DMS153 treated with DMSO at 0.1 percent for 48 hours (cell line): ENCODE data around the gene NOC2L.

Source experiments
- DNase-seq: peaks from one replicate; lab custom pipeline; 2025; ENCODE audit not compliant: unreplicated experiment; lab: John Stamatoyannopoulos, UW

NOC2L gene

DNA sequence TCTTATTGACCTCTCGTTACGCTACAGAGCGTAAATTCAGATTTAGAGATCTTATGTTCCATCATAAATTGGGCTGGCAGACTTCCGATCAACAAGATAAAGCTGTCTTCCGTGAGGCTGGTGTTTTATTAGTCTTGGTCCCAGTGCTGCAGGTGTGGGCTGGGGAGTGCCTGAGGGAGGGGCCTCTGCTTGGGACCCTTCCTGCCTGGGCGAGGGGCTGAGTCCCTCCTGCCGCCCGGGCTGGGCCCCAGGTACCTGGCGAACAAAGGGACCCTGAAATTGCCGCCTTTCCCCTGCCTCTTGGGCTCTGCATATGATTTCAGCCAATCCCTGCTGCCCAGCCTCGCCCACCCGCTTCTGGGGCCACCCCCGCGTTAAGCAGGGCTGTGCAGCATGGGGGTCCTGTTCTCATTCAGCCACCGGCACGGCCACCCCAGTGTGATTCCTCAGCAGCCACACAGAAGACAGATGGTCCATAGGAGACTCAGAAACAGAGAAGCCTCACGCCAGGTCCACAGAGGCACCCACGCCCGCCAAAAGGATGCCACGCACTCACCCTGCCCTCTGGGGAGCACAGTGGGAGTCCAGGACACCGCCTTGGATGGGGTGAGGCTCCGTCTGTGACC, 41.5 kb downstream of the NOC2L start:
- no peak for DNase-seq

DNA sequence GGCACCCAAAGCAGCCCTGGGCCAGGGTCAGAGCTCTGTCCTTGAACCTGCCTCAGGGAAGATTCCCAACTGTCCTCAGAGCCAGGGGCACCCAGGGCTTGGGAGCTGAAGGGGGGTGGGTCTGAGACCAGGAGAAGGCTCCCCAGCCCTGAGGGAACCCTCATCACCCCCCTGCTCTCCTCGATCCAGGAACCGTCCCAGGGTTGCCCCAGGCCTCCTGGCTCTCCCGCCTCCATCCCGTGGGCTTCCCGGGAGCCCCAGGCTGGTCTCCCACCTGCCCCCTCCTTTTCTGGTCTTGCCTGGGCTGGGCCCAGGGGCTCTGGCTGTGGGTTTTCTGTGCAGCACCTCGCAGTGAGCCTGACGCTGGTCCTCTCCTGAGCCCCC, 42.0 kb downstream of the NOC2L start:
- no peak for DNase-seq

DNA sequence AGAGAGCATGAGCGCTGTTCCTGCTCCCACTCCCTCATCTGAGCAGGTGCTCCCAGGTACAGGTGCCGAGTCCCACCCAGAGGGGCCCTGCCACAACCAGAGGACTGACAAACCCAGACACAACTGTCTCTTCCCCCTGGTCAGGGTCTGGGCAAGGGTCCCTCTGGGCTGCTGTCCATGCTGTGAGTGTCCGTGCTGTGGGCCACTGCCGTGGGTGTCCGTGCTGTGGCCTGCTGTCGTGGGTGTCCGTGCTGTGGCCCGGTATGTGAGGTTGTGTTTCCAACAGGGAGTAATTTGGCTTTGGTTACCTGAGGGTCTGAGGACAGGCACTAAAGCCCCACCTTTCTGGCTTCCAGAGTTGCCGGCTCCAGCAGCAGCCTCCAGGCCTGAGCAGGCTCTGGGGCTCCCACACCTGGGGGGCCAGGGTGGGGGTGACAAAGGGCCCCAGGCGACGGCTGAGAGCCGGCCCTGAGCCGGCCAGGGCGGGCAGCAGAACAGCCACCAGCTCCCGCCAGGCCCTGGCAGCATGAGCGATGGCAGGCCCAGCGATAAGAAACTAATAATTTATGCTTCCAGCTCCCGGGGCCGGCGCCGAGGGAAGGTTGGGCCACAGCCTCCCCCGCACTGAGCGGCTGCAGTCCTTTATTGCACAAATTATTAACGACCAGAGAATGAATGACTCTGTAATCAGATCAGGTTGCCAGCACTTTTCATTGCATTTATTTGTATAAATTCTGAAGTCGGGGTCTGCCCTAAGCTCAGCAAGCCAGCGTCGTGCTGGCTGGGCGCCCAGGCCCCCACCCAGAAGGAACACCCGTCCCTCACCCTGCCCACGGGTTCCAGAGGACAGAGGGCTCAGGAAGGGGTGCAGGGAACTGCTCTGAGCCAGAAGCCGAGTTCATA, 42.6 kb downstream of the NOC2L start:
- no peak for DNase-seq

DNA sequence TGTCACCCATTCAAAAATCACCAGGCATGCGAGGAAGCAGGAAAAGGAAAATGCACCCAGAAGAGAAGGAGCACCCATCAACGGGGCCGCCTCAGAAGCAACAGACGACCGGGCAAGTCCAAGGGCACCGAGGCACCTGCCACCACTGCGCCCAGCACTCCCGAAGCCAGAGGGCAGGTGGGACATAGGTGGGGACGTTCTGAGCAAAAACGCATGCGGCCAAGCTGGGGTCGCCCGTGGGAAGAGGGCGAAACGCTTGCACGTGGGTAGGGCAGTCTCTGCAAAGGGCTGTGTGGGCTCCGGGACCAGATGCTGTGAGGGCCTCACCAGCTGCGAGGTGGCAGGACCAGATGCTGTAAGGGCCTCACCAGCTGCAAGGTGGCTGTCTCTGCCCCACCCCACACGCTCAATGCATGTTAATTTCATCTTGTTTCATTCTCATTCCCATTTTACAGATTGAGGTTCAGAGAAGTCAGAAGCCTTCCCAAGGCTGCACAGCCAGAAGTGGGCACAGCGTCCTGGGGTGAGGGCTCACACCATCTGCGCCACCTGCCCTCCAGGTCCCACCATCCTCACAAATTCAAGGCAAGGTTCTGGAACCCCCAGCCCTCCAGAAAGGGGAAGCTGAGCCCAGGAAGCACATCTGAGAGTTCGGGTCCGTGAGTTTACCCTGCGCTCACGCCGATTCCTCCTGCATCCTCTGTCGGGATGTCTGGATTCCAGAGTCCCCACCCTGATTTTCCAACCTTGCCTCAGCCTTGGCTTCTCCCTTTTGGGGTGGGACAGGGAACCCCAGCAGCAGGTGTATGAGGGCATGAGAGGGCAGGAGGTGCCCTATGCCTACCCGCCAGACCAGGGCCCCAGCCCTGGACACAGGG, 43.5 kb downstream of the NOC2L start:
- DNase-seq: no peak

DNA sequence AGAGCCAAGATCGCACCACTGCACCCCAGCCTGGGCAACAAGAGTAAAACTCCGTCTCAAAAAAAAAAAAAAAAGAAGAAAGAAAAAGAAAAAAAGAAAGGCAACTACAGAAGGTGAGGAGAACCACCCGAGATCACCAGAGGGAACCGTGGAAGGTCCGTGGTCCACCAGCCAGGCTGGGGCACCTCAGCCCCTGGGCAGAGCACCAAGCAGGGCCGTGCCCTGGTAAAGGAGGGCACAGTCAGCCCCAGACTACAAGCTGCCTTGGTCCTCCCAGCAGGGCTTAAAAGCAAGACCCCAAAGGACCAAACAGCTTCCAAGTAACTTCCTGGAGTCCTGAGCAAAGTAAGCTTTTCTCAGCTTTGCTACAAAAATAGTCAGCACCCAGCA, 44.2 kb downstream of the NOC2L start:
- no peak for DNase-seq

DNA sequence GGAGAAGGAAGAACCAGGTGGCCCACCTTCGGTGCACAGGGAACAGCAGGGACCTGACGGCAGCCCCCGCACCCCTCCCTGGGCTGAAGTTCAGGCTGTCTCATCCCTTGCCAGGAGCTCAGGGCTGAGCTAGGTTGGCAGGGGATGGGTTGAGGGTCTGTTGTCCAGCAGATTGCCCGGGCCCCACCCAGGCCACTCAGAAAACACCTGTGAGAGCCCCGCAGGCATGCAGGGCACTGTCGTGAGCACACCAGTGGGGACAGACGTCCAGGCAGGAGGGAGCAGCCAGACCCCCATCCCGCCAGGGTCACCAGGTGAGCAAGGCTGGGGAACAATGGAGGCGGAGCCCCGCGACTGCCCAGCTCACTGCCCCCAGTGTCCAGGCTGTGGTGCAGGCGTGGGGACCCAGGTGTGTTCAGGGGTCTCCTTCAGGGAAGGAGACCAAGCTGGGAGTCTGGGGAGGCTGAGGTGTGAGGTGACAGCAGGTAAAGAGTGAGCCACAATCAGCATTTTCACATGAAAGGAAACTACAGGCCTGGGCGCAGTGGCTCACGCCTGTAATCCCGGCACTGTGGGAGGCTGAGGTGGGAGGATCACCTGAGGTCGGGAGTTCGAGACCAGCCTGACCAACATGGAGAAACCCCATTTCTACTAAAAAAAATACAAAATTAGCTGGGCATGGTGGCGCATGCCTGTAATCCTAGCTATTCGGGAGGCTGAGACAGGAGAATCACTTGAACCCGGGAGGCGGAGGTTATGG, 44.7 kb downstream of the NOC2L start:
- DNase-seq: no peak

DNA sequence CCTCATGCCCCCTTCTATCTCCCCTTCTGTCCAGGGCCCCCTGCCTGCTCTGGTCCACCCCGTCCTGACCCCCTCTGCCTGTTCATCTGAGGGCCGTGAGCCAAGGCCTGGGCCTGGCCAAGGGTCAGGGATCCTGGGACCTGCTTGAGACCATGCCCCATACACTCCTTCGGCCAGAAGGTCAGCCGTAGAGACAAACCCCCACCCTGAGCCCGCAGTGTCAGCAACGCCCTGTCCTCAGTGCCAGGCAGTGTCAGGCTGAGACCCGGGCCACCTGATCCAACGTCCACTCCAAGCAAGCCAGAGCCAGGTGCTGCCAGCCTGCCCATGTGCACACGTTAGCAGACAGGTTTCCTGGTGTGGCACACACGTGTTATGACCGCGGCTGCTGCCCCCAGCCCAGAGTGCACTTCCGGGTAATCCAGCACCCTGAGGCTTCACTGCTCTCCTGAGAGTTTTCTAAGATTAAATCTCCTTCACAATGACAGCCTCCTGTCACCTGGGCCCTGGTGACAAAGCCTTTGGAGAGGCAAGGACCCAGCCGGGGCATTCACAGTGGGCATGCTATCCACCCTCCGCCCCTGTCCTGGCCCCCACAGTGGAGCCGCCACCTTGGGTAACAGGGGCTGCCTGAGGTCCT, 45.4 kb downstream of the NOC2L start:
- no peak for DNase-seq

DNA sequence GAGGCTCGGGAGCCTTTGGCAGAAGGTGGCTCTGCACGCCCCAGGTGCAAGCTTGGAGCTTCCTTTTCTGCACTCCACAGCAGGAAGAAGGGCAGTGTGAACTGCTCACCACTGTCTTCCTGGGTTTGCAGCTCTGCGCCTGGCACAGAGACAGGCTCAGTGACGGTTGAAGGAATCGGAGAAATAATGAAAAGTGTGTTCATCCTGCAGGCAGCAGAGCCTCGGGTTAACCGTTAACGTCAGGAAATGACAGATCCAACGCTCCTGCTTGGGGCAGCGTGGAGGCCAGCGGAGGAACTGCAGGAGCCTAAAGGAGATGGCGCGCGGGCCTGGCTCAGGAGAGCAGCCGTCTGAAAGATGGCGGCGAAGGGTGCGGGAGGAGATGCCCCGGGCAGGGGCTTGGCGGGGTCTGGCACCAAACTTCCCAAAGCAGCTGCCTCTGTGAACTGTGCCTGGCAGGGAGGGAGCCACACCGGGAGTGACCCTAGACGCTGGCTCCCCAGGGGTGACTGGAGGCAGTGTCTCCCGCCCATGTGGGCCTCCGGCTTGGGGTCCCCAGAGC, 46.2 kb downstream of the NOC2L start:
- DNase-seq: no peak

DNA sequence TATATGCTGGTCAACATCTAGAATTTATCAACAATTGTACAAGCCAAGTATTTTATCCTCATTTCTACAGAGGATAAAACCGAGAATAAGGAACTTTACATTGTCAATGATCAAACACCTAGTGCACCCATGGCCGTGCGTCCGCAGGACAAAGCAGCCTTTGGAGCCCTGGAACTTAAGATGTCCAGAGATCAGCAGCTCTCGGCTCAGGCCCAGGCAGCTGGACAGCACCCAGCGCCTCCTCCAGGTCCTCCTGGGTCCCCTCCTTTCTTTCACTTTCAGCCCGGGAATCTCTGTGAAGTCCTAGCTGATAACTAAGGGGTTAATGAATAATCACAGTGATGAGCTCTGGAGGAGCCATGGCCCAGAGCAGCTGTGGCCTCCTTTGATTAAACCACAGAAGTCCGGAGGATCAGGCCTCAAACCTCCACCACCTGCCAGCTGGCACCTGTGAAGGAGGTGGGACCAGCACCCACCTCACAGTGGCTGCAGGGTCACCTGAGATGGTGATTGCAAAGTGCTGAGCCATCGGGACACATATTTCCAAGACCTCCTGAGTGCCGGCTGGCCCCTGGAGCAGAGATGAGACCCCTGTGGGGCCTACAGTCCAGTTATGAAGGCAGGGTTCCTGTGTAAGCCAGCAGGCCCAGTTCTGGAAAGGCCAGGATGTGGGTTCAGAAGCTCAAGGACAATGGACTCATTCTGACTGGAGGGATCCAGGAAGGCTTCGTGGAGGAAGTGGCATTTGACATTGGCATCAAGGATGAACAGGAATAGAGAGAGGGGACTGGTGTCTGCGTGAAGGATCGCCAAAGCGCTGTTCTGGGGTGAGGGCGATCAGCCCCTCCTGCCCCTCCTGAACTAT, 46.9 kb downstream of the NOC2L start:
- no peak for DNase-seq

DNA sequence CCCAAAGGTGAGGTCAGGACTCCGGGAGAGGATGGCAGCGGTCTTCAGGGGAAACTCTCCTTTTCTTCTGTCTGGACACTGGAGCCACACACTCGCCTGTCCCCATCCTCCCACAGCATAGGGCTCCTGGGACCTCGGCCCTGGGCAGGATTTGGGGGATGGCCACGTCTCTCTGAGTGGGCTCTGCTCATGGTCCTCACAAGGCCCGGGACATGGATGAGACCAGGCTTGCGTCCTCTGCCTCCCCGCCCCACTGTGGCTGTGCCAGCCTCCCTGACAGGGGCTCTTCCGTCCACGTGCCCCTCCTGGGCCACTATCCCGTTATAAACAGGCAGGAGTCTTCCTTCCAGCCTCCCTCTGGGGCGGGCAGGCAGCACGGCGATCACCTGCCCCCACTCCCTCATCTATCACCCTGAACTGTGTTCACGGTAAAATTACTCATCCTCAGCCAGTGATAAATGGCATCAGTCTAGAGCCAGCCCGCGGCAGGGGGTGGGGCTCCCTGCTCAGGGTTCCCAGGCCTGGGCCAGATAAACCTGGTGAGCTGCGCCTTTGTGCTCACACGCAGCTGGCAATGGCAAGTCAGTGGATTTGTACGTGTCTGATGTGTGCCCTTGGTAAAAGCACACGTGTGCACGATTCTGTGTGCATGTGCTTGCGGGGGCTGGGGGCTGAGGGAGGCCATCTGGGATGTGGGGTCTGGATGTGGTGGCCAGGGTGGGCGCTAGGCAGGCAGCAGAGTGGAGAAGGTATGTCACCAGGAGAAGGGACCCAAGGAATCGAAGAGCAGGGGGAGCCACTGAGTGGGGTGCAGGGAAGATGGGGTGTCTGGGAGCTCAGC, 48.0 kb downstream of the NOC2L start:
- DNase-seq: peak; percentile 63

DNA sequence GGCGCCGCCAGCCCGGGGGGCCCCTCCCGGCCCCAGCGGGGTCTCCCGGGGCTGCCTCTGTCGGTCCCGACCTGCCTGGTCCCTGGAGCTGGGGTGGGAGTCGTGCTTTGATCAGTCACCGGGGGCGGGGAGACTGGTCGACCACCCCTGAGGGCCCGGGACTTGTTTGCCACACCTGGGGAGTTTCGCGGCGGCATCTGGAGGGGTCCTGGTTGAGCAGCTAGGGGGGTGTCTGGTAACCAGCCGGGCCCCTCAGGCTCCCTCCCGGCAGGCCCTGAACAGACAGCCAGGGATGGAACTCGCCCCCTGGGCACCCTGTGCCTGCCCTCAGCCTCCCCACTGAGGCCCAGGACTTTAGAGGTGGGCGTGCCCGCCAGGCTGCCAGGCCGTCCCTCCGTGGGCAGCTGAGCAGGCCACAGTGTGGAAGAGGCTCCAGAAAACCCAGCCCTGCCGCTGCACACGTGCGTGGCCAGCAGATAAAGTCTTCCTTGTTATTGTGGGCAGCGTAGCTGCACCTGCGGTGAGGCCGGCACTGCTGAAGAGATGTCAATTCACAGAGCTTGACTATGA, 48.7 kb downstream of the NOC2L start:
- no peak for DNase-seq

DNA sequence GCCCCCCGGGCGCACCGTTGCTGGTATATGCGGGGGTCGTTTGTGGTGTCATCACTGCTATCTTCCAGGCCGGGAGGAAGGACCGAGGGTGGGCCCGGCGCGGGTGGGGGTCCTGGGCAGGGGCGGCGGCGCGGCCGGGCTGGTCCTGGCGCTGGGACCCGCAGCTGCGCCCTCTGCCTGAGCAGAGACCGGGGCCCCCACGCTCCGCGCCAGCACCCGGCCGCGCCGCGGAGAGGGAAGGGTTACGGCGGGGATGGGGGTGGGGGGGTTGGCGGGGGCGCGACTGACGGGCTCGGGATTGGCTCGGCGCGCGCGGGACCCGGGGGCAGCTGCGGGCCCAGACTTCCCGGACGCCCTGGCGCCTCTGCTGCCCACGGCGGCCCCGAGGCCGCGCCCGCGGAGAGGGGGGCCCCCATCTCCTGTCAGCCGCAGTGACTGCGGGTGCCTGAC, 49.2 kb downstream of the NOC2L start:
- DNase-seq: no peak

DNA sequence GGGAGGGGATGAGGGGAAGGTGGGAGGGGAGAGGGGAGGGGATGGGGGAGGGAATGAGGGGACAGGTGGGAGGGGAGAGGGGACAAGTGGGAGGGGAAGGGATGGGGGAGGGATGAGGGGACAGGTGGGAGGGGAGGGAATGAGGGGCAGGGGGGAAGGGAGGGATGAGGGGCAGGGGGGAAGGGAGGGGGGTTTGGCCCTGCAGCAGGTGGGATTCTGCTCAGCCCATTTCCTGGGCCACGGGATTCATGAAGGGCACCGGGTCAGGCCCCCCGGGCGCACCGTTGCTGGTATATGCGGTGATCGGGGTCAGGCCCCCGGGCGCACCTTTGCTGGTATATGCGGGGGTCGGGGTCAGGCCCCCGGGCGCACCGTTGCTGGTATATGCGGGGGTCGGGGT, 50.4 kb downstream of the NOC2L start:
- no peak for DNase-seq

DNA sequence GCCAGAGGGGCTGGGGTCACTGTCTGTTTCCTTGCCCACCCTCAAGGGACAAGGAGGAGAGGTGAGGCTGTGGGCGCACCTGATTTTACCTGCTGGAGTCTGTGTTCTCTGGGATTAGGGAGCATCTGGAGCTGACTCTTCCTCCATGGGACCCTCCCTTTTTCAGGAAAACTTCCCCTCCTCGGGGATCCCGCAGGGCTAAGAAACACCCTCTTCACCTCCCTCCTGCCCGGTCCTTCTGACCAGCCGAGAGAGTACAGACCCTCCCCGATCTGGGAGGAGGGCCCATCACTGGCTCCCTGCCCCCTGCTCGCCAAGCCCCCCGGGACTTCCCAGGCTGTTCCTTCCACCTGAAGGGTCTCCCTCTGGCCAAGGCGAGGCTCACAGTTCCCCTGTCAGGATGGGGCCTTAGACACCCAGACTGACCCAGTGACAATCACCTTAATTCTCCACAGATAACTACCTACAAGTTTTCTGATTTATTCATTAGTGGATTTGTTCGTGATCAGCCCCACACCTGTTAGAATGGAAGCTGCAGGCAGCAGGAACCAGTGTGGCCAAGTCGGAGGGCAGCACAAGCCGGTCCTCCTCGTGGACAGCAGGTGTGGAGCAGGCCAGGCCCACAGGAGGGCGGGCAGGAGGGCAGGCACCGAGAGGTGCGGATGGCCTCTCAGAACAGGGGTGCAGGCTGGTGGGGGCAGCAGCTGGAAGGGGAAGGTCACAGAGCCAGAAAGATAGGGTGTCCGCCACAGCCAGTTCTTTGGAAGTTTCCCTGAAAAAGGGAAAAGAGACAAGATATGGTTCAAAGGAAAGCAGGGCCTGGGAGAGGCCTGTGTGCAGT, 51.2 kb downstream of the NOC2L start:
- no peak for DNase-seq

DNA sequence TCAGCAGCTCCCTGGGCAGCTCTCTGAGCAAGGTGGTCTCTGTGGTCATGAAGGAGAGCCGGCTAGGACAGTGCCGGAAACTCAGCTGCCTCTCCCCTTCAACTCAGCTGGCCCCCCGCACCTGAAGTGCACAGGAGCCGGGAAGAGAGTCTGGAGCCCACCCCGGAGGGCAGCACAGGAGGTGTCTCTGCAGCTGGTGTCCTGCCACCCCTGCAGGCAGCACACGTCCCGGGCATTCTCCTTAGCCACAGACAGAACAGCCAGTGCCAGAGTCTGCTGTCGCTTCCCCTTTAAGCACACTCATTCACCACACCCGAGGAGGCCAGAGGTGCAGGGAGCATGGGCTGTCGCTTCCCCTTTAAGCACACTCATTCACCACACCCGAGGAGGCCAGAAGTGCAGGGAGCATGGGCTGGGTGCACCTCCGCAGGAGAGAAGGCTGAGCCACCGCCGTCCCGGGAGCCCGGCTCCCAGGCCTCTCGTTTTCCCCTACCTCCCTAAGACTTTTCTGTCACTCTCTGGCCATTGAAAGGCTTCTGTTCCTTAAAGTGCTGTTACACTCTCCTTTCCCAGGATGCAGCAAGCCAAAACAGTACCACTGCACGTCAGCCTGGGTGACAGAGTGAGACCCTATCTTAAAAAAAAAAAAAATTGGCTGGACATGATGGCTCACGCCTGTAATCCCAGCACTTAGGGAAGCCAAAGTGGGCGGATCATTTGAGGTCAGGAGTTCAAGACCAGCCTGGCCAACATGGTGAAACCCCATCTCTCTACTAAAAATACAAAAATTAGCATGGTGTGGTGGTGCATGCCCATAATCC, 52.2 kb downstream of the NOC2L start:
- no peak for DNase-seq
